ENCODE results near the gene GK.
"Not testable (repeated sequence)": the region's sequence is repeated elsewhere in the genome, so short reads cannot be mapped to it uniquely, and the experiment has no call there.

GK gene

DNA sequence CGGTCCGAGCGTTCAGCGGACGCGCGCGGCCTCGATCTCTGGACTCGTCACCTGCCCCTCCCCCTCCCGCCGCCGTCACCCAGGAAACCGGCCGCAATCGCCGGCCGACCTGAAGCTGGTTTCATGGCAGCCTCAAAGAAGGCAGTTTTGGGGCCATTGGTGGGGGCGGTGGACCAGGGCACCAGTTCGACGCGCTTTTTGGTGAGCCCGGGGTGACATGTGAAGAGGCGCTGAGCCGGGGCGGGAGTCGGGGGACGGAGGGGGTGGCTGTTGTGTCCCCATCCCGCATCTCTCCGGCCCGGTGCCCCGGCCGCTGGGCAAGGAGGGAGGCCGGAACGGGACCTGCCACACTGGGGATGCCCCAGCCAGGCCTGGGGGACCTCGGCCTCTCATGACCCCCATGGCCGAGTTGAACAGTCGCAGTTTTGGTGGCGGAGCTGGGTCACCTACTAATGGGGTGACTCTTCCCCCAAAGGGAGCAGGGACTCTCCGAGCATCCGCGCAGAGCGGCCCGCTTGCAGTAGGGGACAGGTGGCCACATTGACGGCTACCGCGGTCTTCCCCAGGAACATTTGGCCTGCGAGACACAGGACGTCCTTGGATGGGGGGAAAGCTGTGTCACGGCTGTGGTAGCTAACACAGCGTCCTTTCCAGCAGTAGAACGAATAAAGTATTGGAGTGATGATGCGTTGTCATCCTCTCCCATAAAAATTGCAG is at the start of gene GK:
Gene GK, plus strand, starts transcription at position 9 of the 717 bp plus-strand sequence. Its CDS starts 115 bp downstream, at position 124.
- DNase-seq (ENCODE audit: low spot score) = no peak

- DNase-seq (ENCODE audit: low spot score) = no peak
Measured at GRCh38 chrX:30607155-30607554, 46.1 kb upstream of the GK start.

GRCh38 chrX:30610026-30610425 is 43.2 kb upstream of the GK start:
- DNase-seq (ENCODE audit: low spot score) = no peak

DNA sequence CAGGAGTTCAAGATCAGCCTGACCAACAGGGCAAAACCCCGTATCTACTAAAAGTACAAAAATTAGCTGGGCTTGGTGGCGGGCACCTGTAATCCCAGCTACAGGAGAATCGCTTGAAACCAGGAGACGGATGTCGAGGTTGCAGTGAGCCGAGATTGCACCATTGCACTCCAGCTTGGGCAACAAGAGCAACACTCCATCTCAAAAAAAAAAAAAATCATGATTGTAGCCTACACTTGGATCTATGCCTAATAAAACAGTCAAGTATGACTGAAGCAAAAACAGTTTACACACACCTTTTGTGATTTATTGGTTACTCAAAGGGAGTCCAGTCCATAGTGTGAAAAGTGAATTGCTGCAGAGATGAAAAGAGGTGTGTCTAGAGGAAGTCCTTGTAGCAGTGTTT is 41.0 kb upstream of the GK start:
- DNase-seq (ENCODE audit: low spot score) = no peak

DNA sequence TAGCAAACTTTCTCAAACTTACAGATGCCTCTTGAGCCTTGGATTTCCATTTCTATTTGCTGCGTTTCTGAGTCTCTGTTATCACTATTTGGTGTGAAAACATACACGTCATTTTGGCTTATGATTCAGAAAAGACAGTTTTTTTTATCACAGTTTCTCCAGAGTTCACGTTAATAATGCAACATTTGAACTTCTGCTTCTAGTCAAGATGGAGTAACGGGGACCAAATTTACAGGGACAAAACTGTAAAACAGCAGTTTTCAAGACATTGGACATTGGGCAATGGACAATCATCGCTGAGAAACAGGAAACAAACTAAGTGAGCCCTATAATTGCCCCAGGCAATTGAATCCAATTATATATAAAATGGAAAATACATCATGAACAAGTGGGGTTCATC is 39.5 kb upstream of the GK start:
- DNase-seq (ENCODE audit: low spot score) = no peak

DNA sequence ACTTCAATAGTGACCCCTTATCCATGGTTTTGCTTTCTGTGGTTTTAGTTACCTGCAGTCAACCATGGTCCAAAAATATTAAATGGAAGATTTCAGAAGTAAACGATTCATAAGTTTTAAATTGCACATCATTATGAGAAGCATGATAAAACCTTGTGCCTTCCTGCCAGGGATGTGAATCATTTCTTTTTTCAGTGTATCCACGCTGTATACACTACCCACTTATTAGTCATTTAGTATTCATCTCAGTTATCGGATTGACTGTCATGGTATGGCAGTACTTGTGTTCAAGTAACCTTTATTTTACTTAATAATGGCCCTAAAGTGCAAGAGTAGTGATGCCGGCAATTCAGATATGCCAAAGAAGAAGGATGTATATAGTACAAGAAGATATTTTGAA is 38.0 kb upstream of the GK start:
- DNase-seq (ENCODE audit: low spot score) = no peak

DNA sequence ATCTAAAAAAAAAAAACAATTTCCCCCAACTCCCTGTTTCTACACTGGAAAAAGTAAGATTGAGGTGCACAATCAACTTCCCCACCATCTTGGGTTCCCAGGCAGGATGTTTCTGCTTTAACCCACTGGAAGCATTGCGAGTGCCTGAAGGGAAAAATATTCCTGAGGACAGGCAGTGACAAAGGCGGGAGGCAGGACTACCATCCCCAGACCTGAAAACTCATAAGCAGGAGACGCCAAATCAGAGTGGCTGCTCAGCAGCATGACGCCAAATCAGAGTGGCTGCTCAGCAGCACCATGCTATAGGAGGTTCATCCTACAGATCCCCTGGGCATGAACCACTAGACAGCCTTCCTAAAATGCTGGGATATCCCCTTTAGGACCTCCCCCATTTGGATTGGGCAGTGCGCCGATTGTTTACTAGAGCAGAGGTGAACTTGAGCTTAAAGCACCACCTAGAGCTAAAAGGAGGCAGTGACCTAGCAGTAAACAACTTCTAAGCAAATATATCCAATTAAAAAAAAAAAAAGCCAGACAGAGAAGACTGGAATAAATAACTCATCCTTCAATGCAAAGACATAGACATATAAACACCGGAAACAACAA is 35.0 kb upstream of the GK start:
- DNase-seq (ENCODE audit: low spot score) = no peak

- DNase-seq (ENCODE audit: low spot score) = no peak
Measured at GRCh38 chrX:30620125-30620524, 33.1 kb upstream of the GK start.

DNA sequence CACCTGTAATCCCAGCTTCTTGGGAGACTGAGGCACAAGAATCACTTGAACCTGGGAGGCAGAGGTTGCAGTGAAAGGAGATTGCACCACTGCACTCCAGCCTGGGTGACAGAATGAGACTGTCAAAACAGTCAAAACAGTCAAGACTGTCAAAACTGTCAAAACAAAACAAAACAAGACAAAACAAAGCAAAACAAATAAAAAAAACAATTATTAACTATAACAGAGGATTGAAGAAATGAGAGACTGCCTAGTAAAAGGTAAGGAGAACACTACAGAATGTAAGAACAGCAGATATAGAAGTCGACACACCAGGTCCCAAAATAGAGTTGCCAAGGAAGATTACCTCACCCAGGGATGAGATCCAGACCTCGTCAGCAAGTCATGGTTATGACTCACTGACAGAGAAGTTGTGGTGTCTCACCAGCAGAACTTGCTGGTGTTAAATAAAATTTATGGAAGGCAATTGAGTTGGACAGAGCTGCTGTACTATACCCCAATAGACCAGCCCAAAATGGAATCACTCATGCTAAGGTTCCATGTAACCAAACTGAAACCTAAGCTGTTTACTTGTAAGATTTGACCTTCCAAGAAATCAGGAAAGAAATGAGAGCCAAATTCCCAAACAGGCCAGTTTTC is 32.1 kb upstream of the GK start:
- no peak for DNase-seq (ENCODE audit: low spot score)

- no peak for DNase-seq (ENCODE audit: low spot score)
Measured at GRCh38 chrX:30622361-30622760, 30.9 kb upstream of the GK start.

DNA sequence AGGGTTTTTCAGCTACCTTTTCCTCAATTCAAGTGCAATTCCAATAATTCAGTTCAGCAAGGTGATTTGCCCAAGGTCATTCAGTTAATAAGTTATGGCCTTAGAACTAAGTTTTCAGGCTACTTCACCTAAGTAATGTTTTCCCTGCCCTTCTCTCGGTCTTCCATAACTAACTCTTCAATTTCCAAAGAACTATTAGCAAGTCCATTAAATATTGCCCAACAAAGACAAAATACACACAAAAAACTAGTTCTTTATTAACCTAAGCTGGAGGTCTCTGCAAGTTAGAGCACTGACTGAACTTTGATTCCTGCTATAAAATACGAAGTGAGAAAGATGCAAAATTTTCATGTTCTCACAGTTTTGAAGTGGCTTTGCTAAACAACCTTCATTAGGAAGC is 26.8 kb upstream of the GK start:
- no peak for DNase-seq (ENCODE audit: low spot score)

DNA sequence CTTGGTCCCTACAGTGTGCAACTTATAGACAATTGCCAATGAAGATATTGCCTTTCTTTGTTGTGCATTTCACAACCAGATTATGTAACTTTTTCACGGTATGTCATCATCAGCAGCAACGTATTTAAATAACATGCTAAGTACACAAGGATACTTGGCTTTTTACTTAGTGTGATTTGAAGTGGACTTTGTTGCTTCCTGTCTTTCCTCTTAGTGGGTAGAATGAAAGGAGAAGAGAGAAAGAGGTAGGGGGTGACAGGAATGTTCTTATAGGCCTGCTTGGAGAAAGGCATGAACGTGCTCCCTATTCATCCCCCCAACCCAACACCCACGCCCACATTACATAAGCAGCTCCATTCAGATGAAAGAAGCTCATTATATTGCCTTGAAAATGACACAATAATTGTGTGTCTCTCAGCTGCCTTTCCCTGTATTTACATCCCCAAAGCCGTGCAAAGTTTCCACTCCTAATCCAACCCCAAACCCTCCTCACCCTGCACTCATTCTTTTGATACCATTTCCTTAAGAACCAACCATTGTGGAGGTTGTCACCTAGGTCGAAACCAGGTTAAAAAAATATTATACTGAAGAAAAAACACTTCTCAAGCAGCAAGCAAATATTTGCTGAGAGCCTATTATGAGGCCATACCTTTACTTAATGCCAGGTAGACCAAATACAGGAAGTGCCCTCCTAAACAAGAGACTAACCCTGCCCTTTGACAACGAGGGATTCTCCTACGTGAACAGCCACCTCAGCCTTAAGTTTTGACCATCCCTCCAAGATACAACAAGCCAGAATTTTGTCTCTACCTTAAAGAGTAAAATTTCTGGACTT is 25.2 kb upstream of the GK start:
- no peak for DNase-seq (ENCODE audit: low spot score)

DNA sequence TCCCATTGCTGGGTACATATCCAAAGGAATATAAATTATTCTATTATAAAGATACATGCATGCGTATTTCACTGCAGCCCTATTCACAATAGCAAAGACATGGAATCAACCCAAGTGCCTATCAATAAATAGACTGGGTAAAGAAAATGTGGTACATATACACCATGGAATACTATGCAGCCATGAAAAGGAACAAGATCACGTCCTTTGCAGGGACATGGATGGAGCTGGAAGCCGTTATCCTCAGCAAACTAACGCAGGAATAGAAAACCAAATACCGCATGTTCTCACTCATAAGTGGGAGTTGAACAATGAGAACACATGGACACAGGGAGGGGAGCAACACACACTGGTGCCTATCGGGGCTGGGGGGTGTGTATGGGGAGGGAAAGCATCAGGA is 19.2 kb upstream of the GK start:
- not testable (repeated sequence) for DNase-seq (ENCODE audit: low spot score)

- no peak for DNase-seq (ENCODE audit: low spot score)
Measured at GRCh38 chrX:30635630-30636029, 17.6 kb upstream of the GK start.

GRCh38 chrX:30637874-30638815 is 15.1 kb upstream of the GK start:
- DNase-seq (ENCODE audit: low spot score) = no peak

DNA sequence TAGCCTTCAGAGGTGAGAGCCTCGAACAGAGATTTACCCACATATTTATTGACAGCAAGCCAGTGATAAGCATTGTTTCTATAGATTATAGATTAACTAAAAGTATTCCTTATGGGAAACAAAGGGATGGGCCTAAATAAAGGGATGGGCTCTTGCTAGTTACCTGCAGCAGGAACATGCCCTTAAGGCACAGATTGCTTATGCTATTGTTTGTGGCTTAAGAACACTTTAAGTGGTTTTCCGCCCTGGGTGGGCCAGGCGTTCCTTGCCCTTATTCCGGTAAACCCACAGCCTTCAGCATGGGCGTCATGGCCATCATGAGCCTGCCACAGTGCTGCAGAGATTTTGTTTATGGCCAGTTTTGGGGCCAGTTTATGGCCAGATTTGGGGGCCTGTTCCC is 13.5 kb upstream of the GK start:
- not testable (repeated sequence) for DNase-seq (ENCODE audit: low spot score)

- DNase-seq (ENCODE audit: low spot score) = no peak
Measured at GRCh38 chrX:30642642-30643041, 10.6 kb upstream of the GK start.

GRCh38 chrX:30643313-30643821 is 9.9 kb upstream of the GK start:
- no peak for DNase-seq (ENCODE audit: low spot score)

GRCh38 chrX:30649859-30650258 is 3.4 kb upstream of the GK start:
- DNase-seq (ENCODE audit: low spot score) = no peak

GRCh38 chrX:30652527-30653414 is 452 bp upstream of the GK start:
- peak; percentile 62 for DNase-seq (ENCODE audit: low spot score)
